NB4 (cell line): ENCODE results near the gene NFIL3.

Experiments used
- CTCF ChIP-seq: IDR thresholded peaks from one replicate; pipeline ENCODE4 v1.5.1; 2012; ENCODE audit warnings: low read depth, low read length
- MAX ChIP-seq: IDR thresholded peaks from 2 replicates; pipeline ENCODE4 v1.6.1; 2011; ENCODE audit warnings: low read depth, low read length
- POLR2A ChIP-seq: IDR thresholded peaks from 2 replicates; pipeline ENCODE4 v1.6.1; 2011; ENCODE audit warnings: mild to moderate bottlenecking; ENCODE audit not compliant: insufficient read length; ENCODE audit errors: extremely low read depth

- TF ChIP-seq CTCF, result no peak
- TF ChIP-seq POLR2A, result no peak
- no peak for TF ChIP-seq MAX
These were observed 29.8 kb downstream of the NFIL3 start for GRCh38 chr9:91393826-91394225.
